Measurements from ENCODE around the gene SFTPB.
"Not testable (repeated sequence)": the region's sequence is repeated elsewhere in the genome, so short reads cannot be mapped to it uniquely, and the experiment has no call there.

Gene SFTPB

GRCh38 chr2:85656468-85656867 lies 11.5 kb downstream of the SFTPB start:
- no peak for DNase-seq (ENCODE audit: low read depth, low spot score)

- no peak for DNase-seq (ENCODE audit: low read depth, low spot score)
These were observed 12.0 kb downstream of the SFTPB start for GRCh38 chr2:85655961-85656417.

- DNase-seq (ENCODE audit: low read depth, low spot score) = no peak
These were observed 14.0 kb downstream of the SFTPB start for GRCh38 chr2:85653996-85654395.

GRCh38 chr2:85652056-85652455 lies 15.9 kb downstream of the SFTPB start:
- no peak for DNase-seq (ENCODE audit: low read depth, low spot score)

- no peak for DNase-seq (ENCODE audit: low read depth, low spot score)
These were observed 16.9 kb downstream of the SFTPB start for GRCh38 chr2:85651097-85651496.

- DNase-seq (ENCODE audit: low read depth, low spot score) = no peak
These were observed 17.5 kb downstream of the SFTPB start for GRCh38 chr2:85650456-85650855.

GRCh38 chr2:85649201-85650190 lies 18.5 kb downstream of the SFTPB start:
- DNase-seq (ENCODE audit: low read depth, low spot score) = no peak

- DNase-seq (ENCODE audit: low read depth, low spot score) = no peak
These were observed 19.4 kb downstream of the SFTPB start for GRCh38 chr2:85648619-85649018.

GRCh38 chr2:85647823-85648526 lies 20.0 kb downstream of the SFTPB start:
- no peak for DNase-seq (ENCODE audit: low read depth, low spot score)

- no peak for DNase-seq (ENCODE audit: low read depth, low spot score)
These were observed 21.8 kb downstream of the SFTPB start for GRCh38 chr2:85646166-85646565.

GRCh38 chr2:85644909-85645308 lies 23.1 kb downstream of the SFTPB start:
- no peak for DNase-seq (ENCODE audit: low read depth, low spot score)

GRCh38 chr2:85642725-85643124 lies 25.3 kb downstream of the SFTPB start:
- DNase-seq (ENCODE audit: low read depth, low spot score) = no peak

GRCh38 chr2:85635636-85636035 lies 32.4 kb downstream of the SFTPB start:
- no peak for DNase-seq (ENCODE audit: low read depth, low spot score)

GRCh38 chr2:85635011-85635410 lies 33.0 kb downstream of the SFTPB start:
- DNase-seq (ENCODE audit: low read depth, low spot score) = no peak

- DNase-seq (ENCODE audit: low read depth, low spot score) = no peak
These were observed 36.7 kb downstream of the SFTPB start for GRCh38 chr2:85631316-85631715.

GRCh38 chr2:85628658-85629057 lies 39.3 kb downstream of the SFTPB start:
- no peak for DNase-seq (ENCODE audit: low read depth, low spot score)

GRCh38 chr2:85623991-85624390 lies 44.0 kb downstream of the SFTPB start:
- no peak for DNase-seq (ENCODE audit: low read depth, low spot score)

- no peak for DNase-seq (ENCODE audit: low read depth, low spot score)
These were observed 46.7 kb downstream of the SFTPB start for GRCh38 chr2:85621338-85621737.

- DNase-seq (ENCODE audit: low read depth, low spot score) = no peak
These were observed 48.4 kb downstream of the SFTPB start for GRCh38 chr2:85619617-85620016.

- not testable (repeated sequence) for DNase-seq (ENCODE audit: low read depth, low spot score)
These were observed 50.3 kb downstream of the SFTPB start for GRCh38 chr2:85617723-85618122.

- DNase-seq (ENCODE audit: low read depth, low spot score) = no peak
These were observed 52.6 kb downstream of the SFTPB start for GRCh38 chr2:85615413-85615728.

- DNase-seq (ENCODE audit: low read depth, low spot score) = not testable (repeated sequence)
These were observed 53.2 kb downstream of the SFTPB start for GRCh38 chr2:85614757-85615156.
